ENCODE results near the gene FOXJ3.

The FOXJ3 gene

GRCh38 chr1:42170779-42171621 is 164.0 kb downstream of the FOXJ3 start:
- no peak for DNase-seq

DNA sequence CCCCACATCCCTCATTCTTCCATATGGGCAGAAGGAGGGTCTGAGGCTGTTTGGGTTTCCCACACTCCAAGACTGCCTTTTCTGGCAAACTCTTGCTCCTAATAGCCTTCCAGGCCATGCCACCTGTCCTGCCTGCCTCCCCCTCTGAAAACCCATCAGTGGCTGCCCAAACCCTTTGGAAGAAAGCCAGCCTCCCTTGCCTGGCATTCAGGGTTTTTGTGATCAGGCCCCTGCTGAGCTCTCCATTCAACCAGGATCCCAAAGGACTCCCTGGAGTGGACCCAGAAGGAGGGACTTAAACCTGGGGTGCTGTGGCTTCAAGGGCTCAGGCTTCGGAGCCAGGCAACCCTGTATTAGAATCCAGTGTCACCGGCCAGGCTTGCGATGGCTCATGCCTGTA is 166.3 kb downstream of the FOXJ3 start:
- no peak for DNase-seq

DNA sequence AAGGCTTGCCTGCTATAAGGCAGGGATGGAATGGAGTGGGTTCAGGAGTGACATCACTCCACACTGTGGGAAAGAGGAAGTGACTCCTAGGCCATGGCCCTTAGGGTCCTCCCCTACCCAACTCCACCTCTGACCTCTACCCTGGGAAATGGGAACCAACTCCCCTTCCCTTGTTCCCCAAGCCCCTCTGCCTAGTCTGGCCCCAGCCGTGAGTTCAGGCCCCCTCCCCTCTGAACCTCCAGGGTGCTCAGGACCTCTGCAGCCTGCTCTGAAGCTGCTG is 166.7 kb downstream of the FOXJ3 start:
- no peak for DNase-seq

DNA sequence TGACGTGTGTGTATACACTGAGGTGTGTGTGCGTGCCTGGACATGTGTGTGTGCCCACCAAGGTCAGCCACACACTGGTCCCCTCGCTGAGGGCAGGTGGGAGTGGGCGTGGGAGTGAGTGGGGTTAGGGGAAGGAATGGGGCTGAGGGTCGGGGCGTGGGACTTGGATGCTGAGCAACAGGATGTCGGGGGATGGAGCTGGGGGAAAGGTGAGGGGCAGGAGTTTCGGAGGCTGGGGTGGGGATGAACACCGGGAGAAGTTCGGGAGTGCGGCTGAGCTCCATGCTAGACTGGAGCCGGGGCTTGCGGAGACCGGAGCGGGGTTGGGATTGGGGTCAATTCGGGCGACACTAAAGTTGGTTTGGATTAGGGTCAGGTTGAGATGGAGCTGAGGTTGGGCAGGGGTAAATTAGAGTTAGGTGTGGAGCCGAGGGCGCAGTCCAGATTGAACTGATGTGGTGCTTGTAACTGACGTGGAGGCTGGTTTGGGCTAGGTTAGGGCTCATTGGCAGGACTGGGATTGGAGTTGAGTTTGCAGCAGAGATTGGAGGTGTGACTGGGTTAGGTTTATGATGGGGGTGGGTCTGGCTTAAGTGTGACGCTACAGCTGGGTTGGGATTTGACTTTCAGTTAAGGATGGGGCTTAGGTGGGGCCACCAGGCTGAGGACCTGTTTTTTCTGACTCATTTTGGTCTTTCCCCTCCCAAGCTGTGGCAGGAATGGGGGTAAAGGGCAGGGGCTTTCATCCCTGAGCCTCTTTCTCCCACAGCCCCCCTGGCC is 167.2 kb downstream of the FOXJ3 start:
- no peak for DNase-seq

DNA sequence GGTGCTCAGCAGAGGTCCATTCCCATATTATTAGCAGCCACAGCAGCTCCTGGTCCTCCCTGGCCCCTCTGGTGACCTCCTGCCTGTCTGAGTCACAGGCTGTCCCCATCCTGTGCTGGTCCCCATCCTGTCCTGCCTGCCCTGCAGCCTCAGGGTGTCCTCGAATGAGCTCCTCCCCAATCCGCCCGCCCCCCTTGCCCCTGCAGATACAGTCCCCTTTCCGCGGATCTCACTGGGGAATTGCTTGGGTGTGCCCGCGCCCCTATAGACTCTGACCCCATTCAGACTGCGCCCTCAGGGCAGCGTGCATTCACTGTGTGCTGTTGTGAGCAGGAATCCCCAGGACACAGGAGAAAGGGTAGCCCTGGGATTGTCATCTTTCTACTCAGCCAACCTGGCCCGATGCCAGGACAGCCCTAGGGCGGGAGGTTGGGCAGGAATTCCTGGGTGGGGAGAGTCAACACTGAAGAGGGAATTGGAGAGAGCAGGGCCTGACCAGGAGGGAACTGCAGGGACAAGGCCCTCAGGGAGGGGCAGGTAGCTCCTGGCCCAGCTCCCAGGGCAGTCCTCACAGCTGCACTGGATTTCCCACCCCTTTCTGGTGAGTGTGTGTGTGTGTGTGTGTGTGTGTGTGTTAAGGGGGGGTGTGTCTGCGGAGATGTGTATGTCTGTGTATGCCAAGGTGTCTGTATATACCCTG is 169.4 kb downstream of the FOXJ3 start:
- DNase-seq = no peak

DNA sequence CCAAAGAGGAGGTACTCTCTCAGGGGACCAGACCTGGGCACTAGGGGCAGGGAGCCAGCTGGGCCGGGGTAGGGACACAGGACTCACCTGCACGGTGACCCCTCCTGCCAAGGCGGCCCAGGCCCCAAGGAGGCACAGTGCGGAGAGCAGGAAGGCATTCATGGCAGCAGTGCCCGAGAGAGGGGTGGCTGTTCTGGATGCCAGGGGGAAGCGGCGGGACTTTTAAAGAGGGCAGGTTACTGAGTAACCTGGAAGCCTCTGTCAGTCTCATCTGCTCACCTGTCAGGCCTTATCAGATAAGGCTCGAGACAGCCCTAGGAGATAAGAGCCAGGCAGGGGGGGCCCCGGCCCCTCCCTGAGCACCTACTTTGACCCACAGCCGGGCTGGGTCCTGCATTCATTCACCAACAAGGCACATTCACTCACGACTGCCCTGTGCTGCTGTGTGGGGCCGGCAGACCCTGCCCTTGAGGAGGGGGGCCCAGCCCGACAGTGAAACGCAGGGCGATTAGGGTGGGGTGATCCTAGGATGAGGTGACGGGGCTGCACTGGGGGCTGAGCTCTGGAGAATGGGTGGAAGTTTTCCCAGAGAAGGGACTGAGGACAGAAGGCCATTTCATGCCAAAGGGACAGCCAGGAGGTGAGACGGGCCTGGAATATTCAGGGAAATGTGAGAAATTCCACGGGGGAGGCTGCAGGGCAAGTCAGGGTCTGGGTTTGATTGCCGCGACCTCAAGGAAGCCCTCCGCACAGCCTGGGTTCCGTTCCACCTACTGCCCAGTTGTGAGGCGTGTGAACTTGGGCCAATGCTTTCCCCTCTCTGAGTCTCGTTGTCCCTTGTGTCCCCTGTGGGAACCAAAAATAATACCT is 170.2 kb downstream of the FOXJ3 start, which contains the start of gene GUCA2A:
TSS of gene GUCA2A (minus strand) at position 195 of the 870 bp plus-strand sequence. CDS start at position 162, 33 bp downstream.
- no peak for DNase-seq

- DNase-seq = no peak
Observed at GRCh38 chr1:42163536-42164503, 171.2 kb downstream of the FOXJ3 start.

- no peak for DNase-seq
Observed at GRCh38 chr1:42163114-42163513, 171.9 kb downstream of the FOXJ3 start.

GRCh38 chr1:42162181-42162580 is 172.9 kb downstream of the FOXJ3 start:
- no peak for DNase-seq

GRCh38 chr1:42158189-42158588 is 176.8 kb downstream of the FOXJ3 start:
- DNase-seq = no peak

DNA sequence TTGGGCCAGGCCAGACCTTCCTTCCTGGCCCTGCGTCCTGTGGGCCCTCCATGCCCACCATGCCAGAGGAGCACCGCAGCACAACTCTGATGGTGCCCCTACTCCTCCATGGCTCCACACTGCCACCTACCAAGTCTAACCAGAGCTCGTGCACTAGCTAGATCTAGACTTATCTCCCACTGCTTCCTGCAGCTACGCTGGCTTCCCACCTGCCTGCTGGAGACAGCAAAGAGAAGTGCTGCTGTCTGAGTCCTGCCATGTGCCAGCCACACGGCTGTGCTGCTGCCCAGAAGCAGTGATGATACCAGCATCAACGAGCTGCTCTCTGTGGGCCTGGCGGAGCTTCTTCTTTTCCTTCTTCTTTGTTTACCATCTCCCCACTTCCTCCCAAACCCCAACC is 177.4 kb downstream of the FOXJ3 start:
- no peak for DNase-seq

DNA sequence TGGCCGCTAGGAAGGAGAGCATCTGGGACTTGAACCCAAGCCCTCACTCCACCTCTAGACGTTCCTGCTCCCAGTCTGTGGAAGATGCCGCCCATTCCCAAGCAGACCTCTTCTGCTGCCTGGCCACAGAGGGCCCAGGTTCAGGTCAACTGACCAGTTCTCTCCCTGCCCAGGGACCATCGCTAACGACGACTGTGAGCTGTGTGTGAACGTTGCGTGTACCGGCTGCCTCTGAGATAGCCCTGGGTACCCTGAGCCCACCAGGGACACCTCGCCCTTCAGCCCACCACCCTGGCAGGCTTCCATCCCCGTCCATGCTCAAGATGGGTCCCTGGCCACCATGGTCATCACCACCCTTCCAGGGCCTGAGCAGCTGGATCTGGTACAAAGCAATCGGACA is 179.7 kb downstream of the FOXJ3 start:
- no peak for DNase-seq

- DNase-seq = no peak
Observed at GRCh38 chr1:42154685-42155084, 180.3 kb downstream of the FOXJ3 start.

GRCh38 chr1:42153624-42154023 is 181.4 kb downstream of the FOXJ3 start:
- DNase-seq = no peak

DNA sequence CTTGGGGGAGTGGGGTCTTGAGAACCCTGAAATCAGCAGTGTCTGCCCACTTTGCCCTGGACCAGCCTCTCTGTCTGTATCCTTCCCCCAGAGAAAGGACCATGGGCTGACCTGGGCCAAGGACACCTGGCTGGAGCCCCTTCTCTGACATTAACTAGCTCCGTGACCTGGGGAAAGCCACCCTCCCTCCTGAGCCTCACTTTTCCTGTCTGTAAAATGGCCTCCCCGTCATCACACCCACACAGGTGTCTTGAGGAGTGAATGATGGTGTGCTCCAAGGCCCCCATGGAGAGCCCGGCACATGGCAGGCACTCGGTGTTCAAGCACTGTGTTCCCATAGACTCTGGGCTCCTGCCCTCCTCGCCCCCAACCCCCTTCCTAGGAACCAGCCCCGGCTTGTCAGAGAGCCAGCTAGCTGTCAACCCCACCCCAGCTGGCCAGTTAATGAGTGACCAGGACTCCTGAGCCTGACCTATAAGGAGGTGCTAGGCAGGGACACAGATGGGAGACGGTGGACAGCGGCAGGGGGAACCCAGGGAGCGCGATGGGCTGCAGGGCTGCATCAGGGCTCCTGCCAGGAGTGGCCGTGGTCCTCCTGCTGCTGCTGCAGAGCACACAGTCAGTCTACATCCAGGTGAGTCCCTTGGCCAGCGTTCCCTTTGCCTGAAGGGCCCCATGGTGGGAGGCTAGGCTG is 182.0 kb downstream of the FOXJ3 start, which contains the start of gene GUCA2B:
TSS of gene GUCA2B (plus strand) at position 504 of the 694 bp plus-strand sequence. CDS start at position 545, 41 bp downstream.
- DNase-seq = no peak

GRCh38 chr1:42152119-42152518 is 182.9 kb downstream of the FOXJ3 start:
- no peak for DNase-seq

DNA sequence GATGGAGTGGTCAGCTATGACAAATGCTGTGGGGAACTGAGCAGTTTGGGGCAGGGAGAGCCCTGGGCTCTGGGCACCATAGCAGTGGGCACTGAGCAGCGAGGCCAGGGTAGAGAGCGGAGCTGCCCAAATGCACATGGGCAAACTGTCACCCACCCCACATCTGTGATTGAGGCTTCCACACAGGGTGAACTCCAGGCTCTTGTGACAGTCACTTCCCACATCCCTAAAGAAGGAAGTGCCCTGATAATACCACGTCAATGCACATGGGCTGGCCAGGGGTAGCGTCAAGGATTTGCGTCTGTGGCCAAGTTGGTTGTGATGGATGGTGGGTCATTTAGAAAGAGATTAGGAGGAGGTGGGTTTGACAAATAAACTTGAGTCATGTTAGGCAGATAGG is 184.4 kb downstream of the FOXJ3 start:
- no peak for DNase-seq

- DNase-seq = no peak
Observed at GRCh38 chr1:42148166-42148565, 186.9 kb downstream of the FOXJ3 start.

- DNase-seq = peak in 30 of 51 donors; percentile 1 to 67 (median 22)
Observed at GRCh38 chr1:42146626-42147320, 188.3 kb downstream of the FOXJ3 start.
